NT2/D1 (cell line): ENCODE measurements around the gene MAD1L1.

ENCODE experiments used
- SUZ12 ChIP-seq: IDR thresholded peaks from 2 replicates; pipeline ENCODE4 v1.6.1; 2011; ENCODE audit not compliant: insufficient read length, insufficient read depth; ENCODE audit errors: extremely low read depth
- ZNF274 ChIP-seq: IDR thresholded peaks from 2 replicates; pipeline ENCODE4 v1.6.1; 2011; ENCODE audit warnings: mild to moderate bottlenecking, low read depth, low read length

DNA sequence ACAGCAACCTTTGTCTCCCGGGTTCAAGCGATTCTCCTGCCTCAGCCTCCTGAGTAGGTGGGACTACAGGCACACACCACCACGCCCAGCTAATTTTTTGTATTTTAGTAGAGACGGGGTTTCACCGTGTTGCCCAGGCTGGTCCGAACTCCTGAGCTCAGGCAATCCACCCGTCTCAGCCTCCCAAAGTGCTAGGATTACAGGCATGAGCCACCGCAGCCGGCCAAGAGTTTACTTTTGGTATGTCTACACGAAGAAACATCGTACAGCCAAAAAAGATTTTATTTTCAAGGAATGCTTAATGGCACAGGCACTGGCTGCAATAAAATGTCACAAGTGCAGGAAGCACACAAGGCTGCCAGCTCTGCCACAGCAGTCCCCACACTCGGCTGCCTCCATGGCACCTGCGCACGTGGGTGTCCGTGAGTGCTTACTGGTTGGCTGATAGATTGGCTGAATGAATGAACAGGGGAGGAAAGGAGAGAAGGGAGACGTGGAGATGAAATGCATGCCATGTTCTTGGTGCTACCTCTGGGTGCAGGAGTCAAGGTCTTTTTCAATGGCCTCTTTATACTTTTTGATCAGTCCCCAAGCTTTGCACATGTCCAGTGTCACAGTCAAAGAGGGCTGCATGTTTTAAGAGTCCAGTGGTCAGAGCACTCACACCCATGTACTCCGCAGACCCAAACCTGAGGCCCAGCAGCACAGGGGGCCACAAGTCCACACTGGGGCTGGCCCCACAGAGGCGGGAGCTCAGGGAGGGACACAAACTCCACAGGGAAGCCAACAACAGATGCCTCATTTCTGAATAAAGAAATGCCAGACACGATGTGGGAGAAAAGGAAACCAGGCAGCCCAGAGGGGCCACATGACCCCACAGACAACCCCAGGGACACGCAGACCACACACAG lies 198.2 kb downstream of the MAD1L1 start:
- TF ChIP-seq SUZ12 (no peak), ZNF274 (no peak)
